ENCODE data around the gene SSBP4. TPM values are rescaled to one million over a fixed set of nuclear protein-coding genes. Genes with fewer than 3 reads are reported as not detected.

The SSBP4 gene
- polyA plus RNA-seq, 2 of the 4 experiments (the other 2 are of a cell fraction), result 6.9 to 43.2 TPM

DNA sequence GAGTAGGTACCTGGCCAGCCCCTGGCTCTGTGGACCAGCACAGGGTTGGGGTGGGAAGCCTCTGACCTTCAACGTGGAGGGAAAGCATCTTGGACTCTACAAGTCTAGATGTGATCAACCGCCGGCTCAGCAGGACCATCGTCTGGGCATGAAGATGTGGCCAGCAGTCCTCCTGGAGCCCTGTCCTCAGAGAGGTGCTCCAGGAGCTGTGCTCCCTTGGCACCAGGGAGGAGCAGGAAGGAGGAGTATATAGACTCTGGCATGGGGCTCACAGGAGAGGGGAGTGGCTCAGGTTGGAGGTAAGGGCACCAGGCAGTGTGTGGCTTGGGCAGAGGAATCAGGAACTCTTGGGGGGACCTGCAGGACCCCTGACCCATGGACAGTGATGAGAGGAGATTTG, 37.1 kb downstream of the SSBP4 start:
- Histone ChIP-seq H3K4me3 (no peak overlapping the region), H3K4me1 (peaks cover 24% of the 10 kb centered on the region), H3K9me3 (no peaks in the 10 kb centered on the region), H3K27ac (no peak overlapping the region), H3K4me2 (no peak overlapping the region)
- POLR2A ChIA-PET, result no interaction called here
- DNase-seq (ENCODE audit: low read depth in 1 of 2, low spot score in 1 of 2) (no peak), FAIRE-seq (no peak), ATAC-seq (no peak)
- WGBS (ENCODE audit: missing lambda C conversion rate), result 91% methylated on average over 4 of the region's 4 CpGs
- CTCF ChIA-PET, result interaction anchor here (0.7 to 11.5 kb wide), 3 partner anchors 7 to 317 kb away, joined by 3 to 168 read pairs (median 5); no protein-coding TSS in a partner anchor
- no peak for TF ChIP-seq NFE2L2 (conservative IDR thresholded peaks at IDR 0.05; ENCODE audit: low read length)
- TF ChIP-seq SMC3 (IDR thresholded peaks at IDR 0.05), result no peak
- TF ChIP-seq, protein P1, sequence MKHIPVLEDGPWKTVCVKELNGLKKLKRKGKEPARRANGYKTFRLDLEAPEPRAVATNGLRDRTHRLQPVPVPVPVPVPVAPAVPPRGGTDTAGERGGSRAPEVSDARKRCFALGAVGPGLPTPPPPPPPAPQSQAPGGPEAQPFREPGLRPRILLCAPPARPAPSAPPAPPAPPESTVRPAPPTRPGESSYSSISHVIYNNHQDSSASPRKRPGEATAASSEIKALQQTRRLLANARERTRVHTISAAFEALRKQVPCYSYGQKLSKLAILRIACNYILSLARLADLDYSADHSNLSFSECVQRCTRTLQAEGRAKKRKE (CRISPR knock-in tag; IDR thresholded peaks at IDR 0.05; ENCODE audit: low read depth), result no peak
- no peak for TF ChIP-seq CBX2 (IDR thresholded peaks at IDR 0.05; ENCODE audit: borderline replicate concordance, low read depth)
- no peak for TF ChIP-seq ZSCAN20 (CRISPR knock-in tag; IDR thresholded peaks at IDR 0.05)
- TF ChIP-seq JUN (IDR thresholded peaks at IDR 0.05), result no peak
- no peak for TF ChIP-seq RARB (CRISPR knock-in tag; IDR thresholded peaks at IDR 0.05)
- no peak for TF ChIP-seq E2F6 (IDR thresholded peaks at IDR 0.05; ENCODE audit: borderline replicate concordance, low read depth)
- TF ChIP-seq EHF (CRISPR knock-in tag; IDR thresholded peaks at IDR 0.05), result no peak
- no peak for TF ChIP-seq NPAS2 (CRISPR knock-in tag; IDR thresholded peaks at IDR 0.05; ENCODE audit: borderline replicate concordance)
- no peak for TF ChIP-seq MYC (IDR thresholded peaks at IDR 0.05; ENCODE audit: borderline replicate concordance, low read length)
- TF ChIP-seq, protein P2, sequence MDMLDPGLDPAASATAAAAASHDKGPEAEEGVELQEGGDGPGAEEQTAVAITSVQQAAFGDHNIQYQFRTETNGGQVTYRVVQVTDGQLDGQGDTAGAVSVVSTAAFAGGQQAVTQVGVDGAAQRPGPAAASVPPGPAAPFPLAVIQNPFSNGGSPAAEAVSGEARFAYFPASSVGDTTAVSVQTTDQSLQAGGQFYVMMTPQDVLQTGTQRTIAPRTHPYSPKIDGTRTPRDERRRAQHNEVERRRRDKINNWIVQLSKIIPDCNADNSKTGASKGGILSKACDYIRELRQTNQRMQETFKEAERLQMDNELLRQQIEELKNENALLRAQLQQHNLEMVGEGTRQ (IDR thresholded peaks at IDR 0.05), result no peak

GRCh38 chr19:18456974-18457373, 37.8 kb downstream of the SSBP4 start:
- TF ChIP-seq CHD4 (IDR thresholded peaks at IDR 0.05; ENCODE audit: borderline replicate concordance) (no peak), BHLHE40 (IDR thresholded peaks at IDR 0.05; ENCODE audit: low read depth, low read length) (no peak), BCL3 (IDR thresholded peaks at IDR 0.05) (no peak), SREBF2 (IDR thresholded peaks at IDR 0.05) (no peak), MAX (IDR thresholded peaks at IDR 0.05) (no peak), POLR2AphosphoS2 (conservative IDR thresholded peaks at IDR 0.05; ENCODE audit: low read length) (no peak), CTCF (IDR thresholded peaks at IDR 0.05) (no peak), HOXA7 (CRISPR knock-in tag; IDR thresholded peaks at IDR 0.05) (no peak), MYC (IDR thresholded peaks at IDR 0.05; ENCODE audit: borderline replicate concordance, low read length) (no peak), RNF2 (IDR thresholded peaks at IDR 0.05; ENCODE audit: borderline replicate concordance, low read depth) (no peak), POLR2A (IDR thresholded peaks at IDR 0.05; ENCODE audit: low read length) (no peak), RARB (CRISPR knock-in tag; IDR thresholded peaks at IDR 0.05) (no peak), ESRRA (IDR thresholded peaks at IDR 0.05; ENCODE audit: borderline replicate concordance, low read length) (no peak), MAZ (IDR thresholded peaks at IDR 0.05; ENCODE audit: borderline replicate concordance, low read depth, low read length) (no peak), HOXB5 (CRISPR knock-in tag; IDR thresholded peaks at IDR 0.05) (no peak), ZSCAN20 (CRISPR knock-in tag; IDR thresholded peaks at IDR 0.05) (no peak), EHMT2 (IDR thresholded peaks at IDR 0.05; ENCODE audit: low read depth) (no peak), SMC3 (IDR thresholded peaks at IDR 0.05) (no peak)
- TF ChIP-seq, protein P3, sequence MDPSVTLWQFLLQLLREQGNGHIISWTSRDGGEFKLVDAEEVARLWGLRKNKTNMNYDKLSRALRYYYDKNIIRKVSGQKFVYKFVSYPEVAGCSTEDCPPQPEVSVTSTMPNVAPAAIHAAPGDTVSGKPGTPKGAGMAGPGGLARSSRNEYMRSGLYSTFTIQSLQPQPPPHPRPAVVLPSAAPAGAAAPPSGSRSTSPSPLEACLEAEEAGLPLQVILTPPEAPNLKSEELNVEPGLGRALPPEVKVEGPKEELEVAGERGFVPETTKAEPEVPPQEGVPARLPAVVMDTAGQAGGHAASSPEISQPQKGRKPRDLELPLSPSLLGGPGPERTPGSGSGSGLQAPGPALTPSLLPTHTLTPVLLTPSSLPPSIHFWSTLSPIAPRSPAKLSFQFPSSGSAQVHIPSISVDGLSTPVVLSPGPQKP (IDR thresholded peaks at IDR 0.05; ENCODE audit: low read depth, low read length), result no peak
- TF ChIP-seq, protein P4, sequence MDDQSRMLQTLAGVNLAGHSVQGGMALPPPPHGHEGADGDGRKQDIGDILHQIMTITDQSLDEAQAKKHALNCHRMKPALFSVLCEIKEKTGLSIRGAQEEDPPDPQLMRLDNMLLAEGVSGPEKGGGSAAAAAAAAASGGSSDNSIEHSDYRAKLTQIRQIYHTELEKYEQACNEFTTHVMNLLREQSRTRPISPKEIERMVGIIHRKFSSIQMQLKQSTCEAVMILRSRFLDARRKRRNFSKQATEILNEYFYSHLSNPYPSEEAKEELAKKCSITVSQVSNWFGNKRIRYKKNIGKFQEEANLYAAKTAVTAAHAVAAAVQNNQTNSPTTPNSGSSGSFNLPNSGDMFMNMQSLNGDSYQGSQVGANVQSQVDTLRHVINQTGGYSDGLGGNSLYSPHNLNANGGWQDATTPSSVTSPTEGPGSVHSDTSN (IDR thresholded peaks at IDR 0.05), result no peak
- WGBS (ENCODE audit: missing lambda C conversion rate), result 98% methylated on average over 5 of the region's 9 CpGs
- peaks cover 24% of the 10 kb centered on the region for H3K4me1 ChIP-seq
- FAIRE-seq (no peak), DNase-seq (ENCODE audit: low read depth in 1 of 2, low spot score in 1 of 2) (no peak), ATAC-seq (no peak)
- POLR2A ChIA-PET, result interaction anchor here (0.6 kb wide), 1 partner anchor 109 kb away, joined by 3 read pairs; no protein-coding TSS in a partner anchor
- CTCF ChIA-PET, result interaction anchor here (0.6 to 11.5 kb wide), 8 partner anchors 8 to 316 kb away, joined by 3 to 168 read pairs (median 4); partner anchors contain the start of genes REX1BD and SSBP4
- H3K9me3 ChIP-seq, result no peaks in the 10 kb centered on the region
- no peak overlapping the region for H3K27ac ChIP-seq
- no peak overlapping the region for H3K4me3 ChIP-seq
- H3K4me2 ChIP-seq, result no peak overlapping the region
